ENCODE data around the gene LINGO3.

Gene LINGO3

DNA sequence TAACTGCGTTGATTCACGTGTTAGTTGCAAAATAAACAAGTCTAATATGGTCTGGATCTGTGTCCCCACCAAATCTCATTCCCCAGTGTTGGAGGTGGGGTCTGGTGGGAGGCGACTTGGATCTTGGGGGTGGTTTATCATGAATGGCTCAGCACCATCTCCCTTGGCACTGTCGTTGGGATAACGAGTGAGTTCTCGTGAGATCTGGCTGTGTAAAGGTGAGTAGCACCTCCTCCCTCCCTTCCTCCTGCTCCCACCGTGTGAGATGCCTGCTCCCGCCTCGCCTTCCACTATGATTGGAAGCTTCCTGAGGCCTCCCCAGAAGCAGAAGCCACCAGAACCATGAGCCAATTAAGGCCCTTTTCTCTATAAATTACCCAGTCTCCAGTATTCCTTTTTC, 30.8 kb downstream of the LINGO3 start:
- no peak overlapping the region for H3K27ac Mint-ChIP-seq

DNA sequence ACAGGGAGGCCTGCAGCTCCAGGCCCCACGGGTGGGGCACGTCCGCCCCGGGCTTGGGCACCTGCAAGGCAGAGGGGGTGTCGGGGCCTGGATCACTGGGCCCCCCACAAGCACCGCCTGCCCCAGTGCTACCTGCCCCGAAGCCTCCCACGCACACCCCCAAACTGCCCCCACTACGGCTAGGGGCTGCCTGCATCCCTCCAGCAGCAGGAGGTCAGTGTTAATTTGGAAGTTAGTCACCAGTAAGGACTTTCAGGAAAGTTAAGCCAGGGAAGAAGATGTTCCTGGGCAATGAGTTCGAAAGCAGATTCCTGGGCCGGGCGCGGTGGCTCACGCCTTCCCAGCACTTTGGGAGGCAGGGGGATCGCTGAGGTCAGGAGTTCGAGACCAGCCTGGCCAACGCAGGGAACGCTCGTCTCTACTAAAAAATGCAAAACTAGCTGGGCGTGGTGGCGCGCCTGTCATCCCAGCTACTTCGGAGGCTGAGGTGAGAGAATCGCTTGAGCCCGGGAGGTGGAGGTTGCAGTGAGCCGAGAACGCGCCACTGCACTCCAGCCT, 31.4 kb downstream of the LINGO3 start:
- Mint-ChIP-seq H3K4me3 (no peak overlapping the region), H3K4me1 (ENCODE audit: low read depth) (peaks cover 17% of the 10 kb centered on the region), H3K27ac (no peak overlapping the region), H3K27me3 (ENCODE audit: low read depth) (no peaks in the 10 kb centered on the region), H3K36me3 (ENCODE audit: low read depth) (peaks cover 26% of the 10 kb centered on the region), H3K9me3 (no peaks in the 10 kb centered on the region)

More for the DNA sequence above, 30.8 kb downstream of the LINGO3 start:
- Mint-ChIP-seq H3K4me1 (ENCODE audit: low read depth) (peaks cover 16% of the 10 kb centered on the region), H3K27me3 (ENCODE audit: low read depth) (no peaks in the 10 kb centered on the region), H3K36me3 (ENCODE audit: low read depth) (peaks cover 22% of the 10 kb centered on the region), H3K9me3 (no peaks in the 10 kb centered on the region), H3K4me3 (no peak overlapping the region)

DNA sequence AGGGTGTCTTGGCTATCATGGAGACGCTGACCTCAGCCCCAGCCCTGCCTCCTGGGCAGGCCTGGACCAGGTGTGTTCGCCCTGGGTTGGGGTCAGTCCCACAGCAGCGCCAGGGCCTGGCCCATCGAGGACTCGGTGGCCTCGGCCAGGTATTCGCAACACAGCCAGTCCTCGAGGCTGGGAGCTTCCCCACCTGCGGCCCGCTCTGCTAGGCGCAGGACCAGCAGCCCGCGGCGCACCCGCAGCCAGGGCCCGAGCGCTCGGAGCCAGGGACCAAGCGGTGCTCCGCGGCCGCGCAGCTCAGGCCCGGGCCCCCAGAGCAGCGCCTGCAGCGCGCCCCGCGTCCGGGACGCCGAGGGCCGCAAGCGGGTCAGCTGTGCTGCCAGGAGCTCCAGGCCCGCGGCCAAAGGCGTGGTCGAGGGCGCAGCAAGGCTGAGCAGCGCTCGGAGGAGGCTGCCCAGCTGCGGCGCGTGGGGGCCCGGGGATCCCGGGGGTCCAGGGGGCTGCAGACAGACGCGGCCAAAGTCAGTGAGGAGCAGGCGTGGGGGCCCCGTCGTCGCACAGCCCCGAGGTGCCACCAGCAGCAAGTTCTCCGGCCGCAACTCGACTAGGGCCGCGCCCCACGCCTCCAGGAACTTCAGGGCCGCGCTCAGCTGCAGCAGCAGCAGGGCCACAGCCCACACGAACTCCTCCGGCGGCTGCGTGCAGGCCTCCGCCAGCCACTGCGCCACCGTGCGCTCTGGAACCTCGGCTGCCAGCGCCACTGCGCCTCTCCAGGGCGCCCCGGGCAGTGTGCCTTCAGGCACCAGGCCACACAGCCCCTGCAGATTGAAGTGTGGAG, 32.1 kb downstream of the LINGO3 start:
- Mint-ChIP-seq H3K4me3 (no peak overlapping the region), H3K27ac (no peak overlapping the region), H3K27me3 (ENCODE audit: low read depth) (no peaks in the 10 kb centered on the region), H3K9me3 (no peaks in the 10 kb centered on the region), H3K4me1 (ENCODE audit: low read depth) (peaks cover 19% of the 10 kb centered on the region), H3K36me3 (ENCODE audit: low read depth) (peaks cover 29% of the 10 kb centered on the region)

DNA sequence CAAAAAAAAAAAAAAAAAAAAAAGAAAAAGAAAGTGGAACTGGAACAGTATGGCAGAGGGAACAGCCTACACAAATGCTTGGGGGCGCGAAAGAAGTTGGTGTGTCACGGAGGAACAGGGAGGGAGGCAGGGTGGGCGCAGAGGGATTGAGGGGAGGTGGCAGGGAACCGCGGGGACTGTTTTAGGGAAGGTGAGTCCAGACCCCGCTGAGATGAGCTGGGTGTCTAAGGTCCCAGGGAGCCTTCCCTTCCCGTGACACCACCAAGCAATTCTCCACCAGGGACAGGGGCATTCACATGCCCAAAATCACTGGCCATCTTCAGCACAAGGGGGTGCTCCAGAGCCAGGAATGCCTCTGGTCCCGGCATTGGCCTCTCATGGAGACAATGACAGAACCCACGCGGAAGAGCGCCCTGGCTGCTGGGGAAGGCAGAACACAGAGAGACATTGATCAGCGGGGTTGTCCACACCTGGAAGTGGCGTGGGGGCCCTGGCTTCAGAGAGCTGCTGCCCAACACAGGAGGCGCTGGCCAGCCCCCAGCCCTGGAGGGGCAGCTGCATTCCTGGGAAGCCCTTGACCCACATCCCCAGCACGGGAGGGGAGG, 32.9 kb downstream of the LINGO3 start:
- Mint-ChIP-seq H3K27me3 (ENCODE audit: low read depth) (no peaks in the 10 kb centered on the region), H3K4me1 (ENCODE audit: low read depth) (peaks cover 19% of the 10 kb centered on the region), H3K36me3 (ENCODE audit: low read depth) (peaks cover 29% of the 10 kb centered on the region), H3K9me3 (no peaks in the 10 kb centered on the region), H3K27ac (no peak overlapping the region), H3K4me3 (no peak overlapping the region)

DNA sequence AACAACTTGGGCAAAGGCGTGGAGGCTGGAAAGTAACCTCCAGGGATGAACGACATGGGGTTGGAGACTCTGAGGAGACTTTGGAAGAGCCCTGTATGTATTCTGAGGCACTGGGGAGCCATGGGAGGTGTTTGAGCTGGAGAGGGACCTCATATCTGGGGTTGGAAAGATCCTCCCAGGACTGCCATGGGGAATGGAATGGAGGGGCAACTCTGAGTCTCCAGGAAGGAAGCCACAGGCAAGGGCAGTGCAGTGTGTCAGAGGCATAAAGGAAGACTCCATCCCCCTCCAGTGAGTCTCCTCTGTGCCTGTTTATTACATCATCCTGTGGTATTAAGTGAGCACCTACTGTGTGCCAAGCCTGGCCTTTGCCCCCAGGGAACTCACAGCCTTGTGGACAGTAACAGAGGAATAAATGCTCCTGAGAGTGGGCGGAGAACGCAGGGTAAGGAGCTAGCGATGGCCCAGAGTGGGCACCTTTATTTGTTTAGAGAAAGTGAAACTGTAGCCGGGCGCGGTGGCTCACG, 33.7 kb downstream of the LINGO3 start:
- Mint-ChIP-seq H3K36me3 (ENCODE audit: low read depth) (peaks cover 29% of the 10 kb centered on the region), H3K4me3 (peak overlapping the region; percentile 62), H3K27me3 (ENCODE audit: low read depth) (no peaks in the 10 kb centered on the region), H3K4me1 (ENCODE audit: low read depth) (peaks cover 19% of the 10 kb centered on the region), H3K9me3 (no peaks in the 10 kb centered on the region), H3K27ac (peak overlapping the region; percentile 65)

DNA sequence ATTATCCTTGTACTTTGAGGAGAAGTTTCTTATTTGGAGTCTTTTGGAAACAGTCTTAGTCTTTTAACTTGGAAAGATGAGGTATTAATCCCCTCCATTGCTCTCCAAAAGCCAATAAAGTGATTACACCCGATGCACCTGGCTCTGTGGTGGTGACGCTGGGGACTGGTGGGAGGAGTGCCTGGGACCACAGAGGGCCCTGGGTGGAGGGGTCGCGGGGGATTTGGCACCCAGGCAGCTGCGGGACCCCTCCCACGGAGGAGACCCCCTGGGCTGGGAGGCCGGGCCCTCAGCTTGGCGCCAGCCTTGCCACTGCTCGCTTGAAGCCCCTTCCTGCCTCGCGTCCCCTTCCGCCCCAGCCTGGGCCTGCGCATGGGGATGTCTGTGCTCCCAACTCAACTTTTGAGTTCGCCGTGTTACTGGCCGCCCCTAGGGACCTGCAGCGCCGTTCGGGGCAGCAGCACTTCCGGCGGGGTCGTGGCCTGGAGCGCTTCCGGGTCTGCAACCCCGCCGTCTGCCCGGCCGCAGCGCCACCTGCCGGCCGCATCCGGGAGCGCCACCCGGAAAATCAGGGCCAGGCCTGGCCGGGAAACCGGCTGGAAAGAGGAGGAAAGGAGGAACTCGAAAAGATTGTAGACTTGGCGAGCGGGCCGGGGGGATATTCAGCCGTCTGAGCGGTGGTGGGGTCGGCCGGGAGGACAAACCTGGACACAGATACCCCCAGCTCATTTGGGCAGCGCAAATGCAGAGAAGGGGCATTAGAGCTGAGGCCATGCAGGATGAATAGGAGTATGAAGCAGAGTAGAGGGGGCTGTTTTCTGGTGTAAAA, 34.4 kb downstream of the LINGO3 start:
- peak overlapping the region; percentile 70 for H3K4me3 Mint-ChIP-seq
- peaks cover 29% of the 10 kb centered on the region for H3K36me3 Mint-ChIP-seq (ENCODE audit: low read depth)

DNA sequence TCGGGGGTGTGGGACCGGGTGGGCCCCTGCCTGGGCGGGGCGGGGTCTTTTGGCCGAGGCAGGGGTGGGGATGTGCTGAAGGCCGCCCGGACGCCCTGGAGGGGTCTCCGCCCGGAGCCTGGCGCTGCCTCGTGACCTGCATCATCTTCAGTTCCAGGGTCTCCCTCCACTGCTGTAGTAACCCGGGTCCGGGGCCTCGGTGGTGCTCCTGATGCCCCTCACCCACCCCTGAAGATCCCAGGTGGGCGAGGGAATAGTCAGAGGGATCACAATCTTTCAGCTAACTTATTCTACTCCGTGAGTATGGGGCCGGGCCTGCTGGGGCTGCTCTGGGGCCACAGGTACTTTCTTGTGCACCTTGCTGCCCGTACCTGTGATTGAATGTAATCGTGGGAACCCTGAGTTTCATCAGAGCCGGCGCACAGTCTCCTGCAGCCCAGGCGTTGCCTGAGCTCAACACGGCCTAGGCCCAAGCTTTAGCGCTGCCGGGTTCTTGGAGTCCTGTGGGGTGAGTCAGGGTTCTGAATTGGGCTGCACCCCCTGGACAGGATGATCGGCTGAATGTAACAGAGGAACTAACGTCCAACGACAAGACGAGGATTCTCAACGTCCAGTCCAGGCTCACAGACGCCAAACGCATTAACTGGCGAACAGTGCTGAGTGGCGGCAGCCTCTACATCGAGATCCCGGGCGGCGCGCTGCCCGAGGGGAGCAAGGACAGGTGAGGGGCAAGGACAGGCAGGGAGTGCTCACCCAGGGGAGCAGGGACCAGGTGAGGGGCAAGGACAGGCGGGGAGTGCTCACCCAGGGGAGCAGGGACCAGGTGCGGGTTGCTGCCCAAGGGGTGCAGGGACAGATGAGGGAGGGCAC, 36.5 kb downstream of the LINGO3 start:
- Mint-ChIP-seq H3K27me3 (ENCODE audit: low read depth) (no peaks in the 10 kb centered on the region), H3K9me3 (no peaks in the 10 kb centered on the region), H3K36me3 (ENCODE audit: low read depth) (peaks cover 25% of the 10 kb centered on the region), H3K4me3 (peak overlapping the region; percentile 86), H3K4me1 (ENCODE audit: low read depth) (peaks cover 26% of the 10 kb centered on the region), H3K27ac (peak overlapping the region; percentile 82)

More for the DNA sequence above, 34.4 kb downstream of the LINGO3 start:
- no peaks in the 10 kb centered on the region for H3K9me3 Mint-ChIP-seq
- peak overlapping the region; percentile 67 for H3K27ac Mint-ChIP-seq
- no peaks in the 10 kb centered on the region for H3K27me3 Mint-ChIP-seq (ENCODE audit: low read depth)
- peaks cover 20% of the 10 kb centered on the region for H3K4me1 Mint-ChIP-seq (ENCODE audit: low read depth)

DNA sequence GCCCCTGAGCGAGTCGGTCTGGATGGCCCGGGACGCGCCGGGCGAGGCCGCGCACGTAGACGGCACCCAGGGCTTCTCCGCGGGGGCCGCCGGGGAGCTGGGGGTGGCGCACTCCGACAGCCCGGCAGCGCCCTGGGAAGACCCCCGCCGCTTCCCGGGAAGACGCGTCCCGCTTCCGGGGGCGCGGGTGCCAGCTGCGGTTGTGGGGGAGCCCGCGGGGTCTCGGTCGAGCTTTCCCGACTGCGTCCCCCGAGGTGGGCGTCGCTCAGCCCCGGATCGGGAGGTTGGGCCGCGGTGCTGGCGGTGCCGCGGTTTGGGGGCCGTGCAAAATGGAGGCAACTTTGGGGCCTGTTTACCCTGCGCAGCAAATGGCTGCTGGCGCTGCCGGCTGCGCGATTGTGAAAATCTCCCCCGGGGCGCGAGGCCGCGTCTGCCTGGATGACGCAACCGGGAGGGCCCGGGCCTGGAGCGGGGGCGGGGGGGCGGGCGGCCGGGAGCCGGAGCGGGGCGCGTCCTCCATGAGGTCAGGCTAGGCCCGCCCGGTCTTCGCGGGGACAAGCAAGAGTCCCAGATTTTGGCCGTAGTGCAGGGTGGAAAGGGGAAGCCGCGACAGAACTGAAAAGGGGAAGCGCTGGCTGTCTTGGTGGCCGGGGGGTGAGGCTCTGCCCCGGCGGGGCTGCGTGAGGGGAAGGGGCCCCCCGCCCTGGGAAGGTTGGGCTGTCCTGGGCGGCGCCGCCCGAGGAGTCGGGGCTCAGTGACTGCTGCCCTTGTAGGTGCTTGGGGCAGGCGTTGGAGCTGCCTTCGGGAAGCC, 37.3 kb downstream of the LINGO3 start:
- Mint-ChIP-seq H3K27me3 (ENCODE audit: low read depth) (no peaks in the 10 kb centered on the region), H3K9me3 (no peaks in the 10 kb centered on the region), H3K4me1 (ENCODE audit: low read depth) (peaks cover 28% of the 10 kb centered on the region), H3K27ac (peak overlapping the region; percentile 78), H3K36me3 (ENCODE audit: low read depth) (peaks cover 25% of the 10 kb centered on the region), H3K4me3 (peak overlapping the region; percentile 90)

DNA sequence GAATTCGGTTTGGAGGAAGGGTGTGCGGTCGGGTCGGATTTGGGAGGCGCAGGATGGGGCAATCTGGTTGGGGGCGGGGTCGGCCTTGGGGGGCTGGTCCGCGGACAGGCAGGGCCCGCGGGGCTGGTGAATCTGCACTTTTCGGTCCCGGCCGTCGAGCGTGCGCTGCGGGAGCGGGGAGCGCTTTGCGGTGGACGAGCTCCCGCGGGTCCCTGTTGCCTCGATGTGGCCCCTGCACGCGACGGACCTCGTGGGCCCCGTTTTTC, 37.9 kb downstream of the LINGO3 start:
- Mint-ChIP-seq H3K27me3 (ENCODE audit: low read depth) (no peaks in the 10 kb centered on the region), H3K27ac (peak overlapping the region; percentile 87), H3K4me3 (peak overlapping the region; percentile 90), H3K36me3 (ENCODE audit: low read depth) (peaks cover 24% of the 10 kb centered on the region), H3K9me3 (no peaks in the 10 kb centered on the region), H3K4me1 (ENCODE audit: low read depth) (peaks cover 28% of the 10 kb centered on the region)

DNA sequence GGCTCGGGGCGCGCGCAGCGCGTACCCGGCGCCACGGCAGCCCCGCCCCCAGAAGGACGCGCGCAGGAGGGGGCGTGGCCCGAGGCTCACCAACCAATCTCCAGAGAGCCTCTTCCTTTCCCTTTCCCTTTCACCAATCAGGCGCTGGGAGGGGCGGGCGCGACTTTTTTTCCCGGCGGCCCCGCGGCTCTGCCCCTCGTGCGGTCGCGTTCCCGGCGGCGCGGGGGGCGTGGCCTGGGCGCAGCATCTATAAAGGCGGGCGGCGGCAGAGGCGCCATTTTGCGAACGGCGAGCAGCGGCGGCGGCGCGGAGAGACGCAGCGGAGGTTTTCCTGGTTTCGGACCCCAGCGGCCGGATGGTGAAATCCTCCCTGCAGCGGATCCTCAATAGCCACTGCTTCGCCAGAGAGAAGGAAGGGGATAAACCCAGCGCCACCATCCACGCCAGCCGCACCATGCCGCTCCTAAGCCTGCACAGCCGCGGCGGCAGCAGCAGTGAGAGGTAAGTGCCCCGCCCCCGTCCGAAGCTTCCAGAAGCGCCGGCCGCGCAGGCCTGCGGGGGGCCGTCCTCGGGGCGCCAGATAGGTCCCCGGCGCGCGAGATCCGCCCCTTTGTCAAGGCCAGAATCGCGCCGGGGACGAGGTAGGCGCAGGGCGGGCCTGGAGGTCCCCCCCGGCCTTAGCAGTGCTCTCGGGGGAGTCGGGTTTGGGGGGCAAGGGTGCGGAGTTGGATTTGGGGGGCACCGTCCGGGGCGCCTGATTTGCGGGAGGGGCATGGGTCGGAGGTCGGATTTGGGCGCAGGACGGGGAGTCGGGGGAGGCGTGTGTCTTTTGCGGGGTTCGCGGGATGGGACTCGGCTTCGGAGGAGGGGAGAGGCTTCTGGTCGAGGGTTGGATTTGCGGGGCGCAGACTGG, 38.5 kb downstream of the LINGO3 start:
- H3K36me3 Mint-ChIP-seq (ENCODE audit: low read depth) = peaks cover 22% of the 10 kb centered on the region
- H3K4me3 Mint-ChIP-seq = peak overlapping the region; percentile 90
- peaks cover 28% of the 10 kb centered on the region for H3K4me1 Mint-ChIP-seq (ENCODE audit: low read depth)
- peak overlapping the region; percentile 87 for H3K27ac Mint-ChIP-seq
- no peaks in the 10 kb centered on the region for H3K9me3 Mint-ChIP-seq
- no peaks in the 10 kb centered on the region for H3K27me3 Mint-ChIP-seq (ENCODE audit: low read depth)

DNA sequence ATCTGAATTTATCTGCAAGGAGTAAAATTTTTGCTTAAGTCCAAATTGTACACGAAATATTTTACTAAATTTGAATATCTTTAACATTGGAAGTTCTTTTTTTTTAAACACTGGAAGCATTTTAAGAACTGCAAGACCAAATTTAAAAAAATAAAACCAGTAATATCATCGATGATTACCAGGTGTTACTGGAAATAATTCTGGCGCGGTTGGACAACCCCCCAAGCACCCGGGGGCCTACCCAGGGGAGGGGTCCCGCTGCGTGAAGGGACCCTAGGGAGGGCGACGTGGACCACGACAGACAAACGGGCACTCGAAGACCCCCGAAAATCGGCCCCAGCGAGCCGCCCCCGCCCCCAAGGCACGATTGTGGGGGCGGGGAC, 39.1 kb downstream of the LINGO3 start:
- no peaks in the 10 kb centered on the region for H3K9me3 Mint-ChIP-seq
- H3K36me3 Mint-ChIP-seq (ENCODE audit: low read depth) = peaks cover 16% of the 10 kb centered on the region
- H3K27me3 Mint-ChIP-seq (ENCODE audit: low read depth) = no peaks in the 10 kb centered on the region
- peak overlapping the region; percentile 90 for H3K4me3 Mint-ChIP-seq
- peaks cover 22% of the 10 kb centered on the region for H3K4me1 Mint-ChIP-seq (ENCODE audit: low read depth)
- no peak overlapping the region for H3K27ac Mint-ChIP-seq

DNA sequence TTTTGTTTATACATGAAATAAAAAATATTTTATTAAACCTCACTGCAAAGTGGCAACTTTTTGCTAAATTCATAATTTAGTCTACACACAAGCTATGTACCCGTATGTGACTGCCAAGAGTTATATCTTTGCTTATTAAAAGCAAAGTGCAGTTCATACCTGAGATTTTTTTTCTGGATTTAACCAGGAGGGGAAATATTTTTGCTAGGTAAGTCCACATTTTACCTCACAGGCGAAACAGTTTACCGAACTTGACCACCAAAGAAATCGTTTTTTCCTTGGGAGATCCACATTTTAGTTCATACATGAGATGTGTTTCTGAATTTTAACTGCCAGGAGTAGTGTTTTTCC, 39.5 kb downstream of the LINGO3 start:
- H3K4me1 Mint-ChIP-seq (ENCODE audit: low read depth) = peaks cover 18% of the 10 kb centered on the region
- H3K4me3 Mint-ChIP-seq = peak overlapping the region; percentile 90
- peak overlapping the region; percentile 45 for H3K27ac Mint-ChIP-seq

More for the DNA sequence above, 39.5 kb downstream of the LINGO3 start:
- Mint-ChIP-seq H3K9me3 (no peaks in the 10 kb centered on the region), H3K27me3 (ENCODE audit: low read depth) (no peaks in the 10 kb centered on the region), H3K36me3 (ENCODE audit: low read depth) (peaks cover 12% of the 10 kb centered on the region)
